T47D (cell line): ENCODE data around the gene STK16.

Experiments used
- DNase-seq, 2 experiments: peaks; one replicate each; pipeline versions ENCODE4 v3.0.0 to v3.0.0-alpha.2; 2011 to 2012; ENCODE audit warnings: low read depth in 1 of 2, low spot score in 1 of 2
- JUND ChIP-seq: IDR thresholded peaks from 2 replicates; pipeline ENCODE4 v1.6.1; 2012; ENCODE audit warnings: low read depth
- in situ Hi-C: cut with HindIII; loops from 2 replicates; pipeline ENCODE4 v1.10.0; 2016; ENCODE audit warnings: low sequenced_read_pairs, low pct_unique_long_range_greater_than_20kb

The STK16 gene

GRCh38 chr2:219292616-219293015 lies 47.3 kb downstream of the STK16 start:
- TF ChIP-seq JUND: no peak
- DNase-seq: no peak
- in situ Hi-C loops: no loop called here

GRCh38 chr2:219293736-219294231 lies 48.5 kb downstream of the STK16 start:
- in situ Hi-C loops: no loop called here
- DNase-seq: no peak

GRCh38 chr2:219294356-219295351 lies 49.4 kb downstream of the STK16 start:
- TF ChIP-seq JUND: no peak
- peak; percentile 86 to 89 for DNase-seq
- in situ Hi-C loops: no loop called here

More at GRCh38 chr2:219293736-219294231, 48.5 kb downstream of the STK16 start:
- no peak for TF ChIP-seq JUND

- no peak for TF ChIP-seq JUND
- DNase-seq: no peak
- in situ Hi-C loops: no loop called here
Measured at GRCh38 chr2:219296142-219296541, 50.9 kb downstream of the STK16 start.

- no peak for DNase-seq
- in situ Hi-C loops: no loop called here
- no peak for TF ChIP-seq JUND
Measured at GRCh38 chr2:219296631-219297391, 51.5 kb downstream of the STK16 start.

- in situ Hi-C loops: no loop called here
- TF ChIP-seq JUND: no peak
- DNase-seq: no peak
Measured at GRCh38 chr2:219297766-219298456, 52.6 kb downstream of the STK16 start.

- TF ChIP-seq JUND: no peak
- peak; percentile 77 to 88 for DNase-seq
- in situ Hi-C loops: no loop called here
Measured at GRCh38 chr2:219298759-219299371, 53.6 kb downstream of the STK16 start.

- in situ Hi-C loops: no loop called here
- DNase-seq: no peak
- TF ChIP-seq JUND: no peak
Measured at GRCh38 chr2:219299372-219299760, 54.1 kb downstream of the STK16 start.
